ENCODE data around the gene FBXL7.

The FBXL7 gene

GRCh38 chr5:15682122-15682521, 182.1 kb downstream of the FBXL7 start:
- DNase-seq = no peak

- DNase-seq = no peak
These were observed 182.6 kb downstream of the FBXL7 start for GRCh38 chr5:15682566-15682965.

- no peak for DNase-seq
These were observed 183.4 kb downstream of the FBXL7 start for GRCh38 chr5:15683332-15683731.

- no peak for DNase-seq
These were observed 187.4 kb downstream of the FBXL7 start for GRCh38 chr5:15687401-15687800.

- DNase-seq = no peak
These were observed 189.9 kb downstream of the FBXL7 start for GRCh38 chr5:15689836-15690235.

- no peak for DNase-seq
These were observed 190.6 kb downstream of the FBXL7 start for GRCh38 chr5:15690611-15691010.

GRCh38 chr5:15691521-15691920, 191.5 kb downstream of the FBXL7 start:
- DNase-seq = no peak

GRCh38 chr5:15692706-15693381, 192.9 kb downstream of the FBXL7 start:
- no peak for DNase-seq

- DNase-seq = no peak
These were observed 193.4 kb downstream of the FBXL7 start for GRCh38 chr5:15693382-15693728.

- DNase-seq = no peak
These were observed 194.0 kb downstream of the FBXL7 start for GRCh38 chr5:15693933-15694332.

GRCh38 chr5:15694696-15695214, 194.8 kb downstream of the FBXL7 start:
- DNase-seq = no peak

- no peak for DNase-seq
These were observed 195.3 kb downstream of the FBXL7 start for GRCh38 chr5:15695215-15695731.

- DNase-seq = no peak
These were observed 200.4 kb downstream of the FBXL7 start for GRCh38 chr5:15700373-15700772.

GRCh38 chr5:15702102-15702501, 202.1 kb downstream of the FBXL7 start:
- DNase-seq = no peak

- DNase-seq = no peak
These were observed 203.9 kb downstream of the FBXL7 start for GRCh38 chr5:15703901-15704300.

GRCh38 chr5:15704397-15704947, 204.5 kb downstream of the FBXL7 start:
- no peak for DNase-seq

- DNase-seq = no peak
These were observed 207.7 kb downstream of the FBXL7 start for GRCh38 chr5:15707631-15708030.

- DNase-seq = no peak
These were observed 211.9 kb downstream of the FBXL7 start for GRCh38 chr5:15711892-15712291.

GRCh38 chr5:15715535-15715934, 215.6 kb downstream of the FBXL7 start:
- DNase-seq = no peak

- DNase-seq = no peak
These were observed 216.0 kb downstream of the FBXL7 start for GRCh38 chr5:15715967-15716366.

- no peak for DNase-seq
These were observed 217.0 kb downstream of the FBXL7 start for GRCh38 chr5:15717001-15717400.

- DNase-seq = no peak
These were observed 218.6 kb downstream of the FBXL7 start for GRCh38 chr5:15718421-15719179.

GRCh38 chr5:15719784-15720183, 219.8 kb downstream of the FBXL7 start:
- no peak for DNase-seq

GRCh38 chr5:15720515-15720914, 220.5 kb downstream of the FBXL7 start:
- DNase-seq = no peak

Data from NCI-H187 (cell line).